ENCODE results near the gene ARHGAP23.

DNA sequence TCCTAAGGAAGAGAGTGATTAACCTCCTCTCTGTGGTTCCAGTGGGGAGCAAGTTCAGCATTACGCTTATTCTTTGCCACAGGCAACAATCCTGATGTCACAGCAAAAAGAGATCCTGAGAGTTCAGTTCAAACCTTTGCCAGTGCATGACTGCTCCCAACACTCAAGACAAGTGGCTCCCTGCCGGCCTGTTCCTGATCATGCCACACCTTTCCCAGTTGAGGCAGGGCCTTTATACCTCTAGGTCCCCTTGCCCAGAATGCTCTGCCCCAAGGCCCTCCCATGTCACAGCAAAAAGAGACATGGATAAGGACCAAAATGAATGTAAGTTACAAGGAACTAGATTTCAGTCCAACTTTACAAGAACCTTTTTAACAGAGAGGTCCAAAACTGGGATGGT is 31.0 kb upstream of the ARHGAP23 start:
- no peak for TF ChIP-seq EZH2 (IDR thresholded peaks at IDR 0.05; ENCODE audit: borderline replicate concordance, low read depth, low read length, severe bottlenecking)
- TF ChIP-seq, protein P1, sequence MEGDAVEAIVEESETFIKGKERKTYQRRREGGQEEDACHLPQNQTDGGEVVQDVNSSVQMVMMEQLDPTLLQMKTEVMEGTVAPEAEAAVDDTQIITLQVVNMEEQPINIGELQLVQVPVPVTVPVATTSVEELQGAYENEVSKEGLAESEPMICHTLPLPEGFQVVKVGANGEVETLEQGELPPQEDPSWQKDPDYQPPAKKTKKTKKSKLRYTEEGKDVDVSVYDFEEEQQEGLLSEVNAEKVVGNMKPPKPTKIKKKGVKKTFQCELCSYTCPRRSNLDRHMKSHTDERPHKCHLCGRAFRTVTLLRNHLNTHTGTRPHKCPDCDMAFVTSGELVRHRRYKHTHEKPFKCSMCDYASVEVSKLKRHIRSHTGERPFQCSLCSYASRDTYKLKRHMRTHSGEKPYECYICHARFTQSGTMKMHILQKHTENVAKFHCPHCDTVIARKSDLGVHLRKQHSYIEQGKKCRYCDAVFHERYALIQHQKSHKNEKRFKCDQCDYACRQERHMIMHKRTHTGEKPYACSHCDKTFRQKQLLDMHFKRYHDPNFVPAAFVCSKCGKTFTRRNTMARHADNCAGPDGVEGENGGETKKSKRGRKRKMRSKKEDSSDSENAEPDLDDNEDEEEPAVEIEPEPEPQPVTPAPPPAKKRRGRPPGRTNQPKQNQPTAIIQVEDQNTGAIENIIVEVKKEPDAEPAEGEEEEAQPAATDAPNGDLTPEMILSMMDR (IDR thresholded peaks at IDR 0.05; ENCODE audit: borderline replicate concordance, extremely low read depth, low read length, poor library complexity, severe bottlenecking): no peak

All from DND-41 (cell line).